Measurements from ENCODE around the gene COL5A1.

Gene COL5A1

DNA sequence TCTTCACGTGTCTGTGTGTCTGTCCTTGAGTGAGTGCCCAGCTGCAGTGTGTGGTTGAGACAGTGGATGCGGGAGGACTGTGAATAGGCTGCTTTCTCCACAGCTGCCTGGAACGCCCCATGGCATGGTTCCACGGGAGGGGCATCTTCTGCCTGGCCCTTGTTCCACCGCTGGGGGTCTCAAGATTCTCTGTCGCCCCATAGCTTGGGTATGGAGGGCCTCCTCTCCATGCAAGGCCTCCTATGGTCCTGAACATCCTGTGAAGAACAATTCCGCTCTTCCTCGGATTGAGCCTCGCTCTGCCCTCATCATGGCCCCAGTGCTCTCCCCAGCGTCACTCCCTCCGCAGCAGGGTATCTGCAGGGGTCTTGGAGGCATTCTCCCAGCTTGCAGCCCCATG is 36.1 kb downstream of the COL5A1 start:
- Histone ChIP-seq H3K79me2 (ENCODE audit: insufficient read depth, low read length) (no peaks in the 10 kb centered on the region), H3K27ac (ENCODE audit: low read length) (no peak overlapping the region), H3K4me2 (ENCODE audit: insufficient read depth, low read length) (no peak overlapping the region), H3K9me3 (ENCODE audit: insufficient read depth, low read length, severe bottlenecking) (no peaks in the 10 kb centered on the region), H4K20me1 (ENCODE audit: insufficient read depth, low read length) (no peaks in the 10 kb centered on the region), H3K27me3 (ENCODE audit: insufficient read depth, low read length, poor library complexity) (no peaks in the 10 kb centered on the region), H3K4me3 (ENCODE audit: low read depth in 1 of 2, low read length in 2 of 2) (no peak overlapping the region), H3K36me3 (ENCODE audit: insufficient read depth, low read length) (no peaks in the 10 kb centered on the region), H3K4me1 (ENCODE audit: insufficient read depth, low read length) (no peaks in the 10 kb centered on the region), H3K9ac (ENCODE audit: low read depth, low read length) (no peak overlapping the region), H2AFZ (ENCODE audit: low read depth, low read length) (no peak overlapping the region)
- TF ChIP-seq EZH2 (IDR thresholded peaks at IDR 0.05; ENCODE audit: borderline replicate concordance, low read depth, low read length, severe bottlenecking) = no peak
- ATAC-seq (ENCODE audit: insufficient read depth, low read depth) (no peak), DNase-seq (no peak)

DNA sequence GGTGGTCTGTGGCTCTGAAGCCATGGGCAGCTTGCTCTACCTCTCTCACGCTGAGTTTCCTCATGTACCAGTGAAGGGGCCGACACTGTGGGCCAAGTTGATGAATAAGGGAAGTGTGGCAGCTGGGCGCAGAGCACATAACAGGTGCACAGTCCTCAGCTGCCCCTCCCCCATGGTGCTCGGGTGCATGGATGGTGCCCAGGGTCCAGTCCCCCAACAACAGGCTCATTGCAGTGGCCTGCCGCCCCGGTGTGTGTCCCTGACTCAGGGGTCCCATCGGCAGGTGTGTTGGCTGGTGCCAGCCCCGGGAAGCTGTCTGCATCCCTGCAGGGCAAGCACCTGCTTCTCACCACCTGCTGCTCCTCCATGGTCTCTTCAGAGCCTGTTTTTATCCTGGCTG is 36.6 kb downstream of the COL5A1 start:
- Histone ChIP-seq H3K4me1 (ENCODE audit: insufficient read depth, low read length) (no peaks in the 10 kb centered on the region), H3K36me3 (ENCODE audit: insufficient read depth, low read length) (no peaks in the 10 kb centered on the region), H3K4me2 (ENCODE audit: insufficient read depth, low read length) (no peak overlapping the region), H3K9ac (ENCODE audit: low read depth, low read length) (no peak overlapping the region), H3K27me3 (ENCODE audit: insufficient read depth, low read length, poor library complexity) (no peaks in the 10 kb centered on the region), H3K4me3 (ENCODE audit: low read depth in 1 of 2, low read length in 2 of 2) (no peak overlapping the region), H2AFZ (ENCODE audit: low read depth, low read length) (no peak overlapping the region), H3K27ac (ENCODE audit: low read length) (no peak overlapping the region), H4K20me1 (ENCODE audit: insufficient read depth, low read length) (no peaks in the 10 kb centered on the region), H3K9me3 (ENCODE audit: insufficient read depth, low read length, severe bottlenecking) (no peaks in the 10 kb centered on the region), H3K79me2 (ENCODE audit: insufficient read depth, low read length) (no peaks in the 10 kb centered on the region)
- no peak for ATAC-seq (ENCODE audit: insufficient read depth, low read depth)
- no peak for DNase-seq
- TF ChIP-seq, protein P1, sequence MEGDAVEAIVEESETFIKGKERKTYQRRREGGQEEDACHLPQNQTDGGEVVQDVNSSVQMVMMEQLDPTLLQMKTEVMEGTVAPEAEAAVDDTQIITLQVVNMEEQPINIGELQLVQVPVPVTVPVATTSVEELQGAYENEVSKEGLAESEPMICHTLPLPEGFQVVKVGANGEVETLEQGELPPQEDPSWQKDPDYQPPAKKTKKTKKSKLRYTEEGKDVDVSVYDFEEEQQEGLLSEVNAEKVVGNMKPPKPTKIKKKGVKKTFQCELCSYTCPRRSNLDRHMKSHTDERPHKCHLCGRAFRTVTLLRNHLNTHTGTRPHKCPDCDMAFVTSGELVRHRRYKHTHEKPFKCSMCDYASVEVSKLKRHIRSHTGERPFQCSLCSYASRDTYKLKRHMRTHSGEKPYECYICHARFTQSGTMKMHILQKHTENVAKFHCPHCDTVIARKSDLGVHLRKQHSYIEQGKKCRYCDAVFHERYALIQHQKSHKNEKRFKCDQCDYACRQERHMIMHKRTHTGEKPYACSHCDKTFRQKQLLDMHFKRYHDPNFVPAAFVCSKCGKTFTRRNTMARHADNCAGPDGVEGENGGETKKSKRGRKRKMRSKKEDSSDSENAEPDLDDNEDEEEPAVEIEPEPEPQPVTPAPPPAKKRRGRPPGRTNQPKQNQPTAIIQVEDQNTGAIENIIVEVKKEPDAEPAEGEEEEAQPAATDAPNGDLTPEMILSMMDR (IDR thresholded peaks at IDR 0.05; ENCODE audit: borderline replicate concordance, extremely low read depth, low read length, poor library complexity, severe bottlenecking) = no peak
- no peak for TF ChIP-seq EZH2 (IDR thresholded peaks at IDR 0.05; ENCODE audit: borderline replicate concordance, low read depth, low read length, severe bottlenecking)

DNA sequence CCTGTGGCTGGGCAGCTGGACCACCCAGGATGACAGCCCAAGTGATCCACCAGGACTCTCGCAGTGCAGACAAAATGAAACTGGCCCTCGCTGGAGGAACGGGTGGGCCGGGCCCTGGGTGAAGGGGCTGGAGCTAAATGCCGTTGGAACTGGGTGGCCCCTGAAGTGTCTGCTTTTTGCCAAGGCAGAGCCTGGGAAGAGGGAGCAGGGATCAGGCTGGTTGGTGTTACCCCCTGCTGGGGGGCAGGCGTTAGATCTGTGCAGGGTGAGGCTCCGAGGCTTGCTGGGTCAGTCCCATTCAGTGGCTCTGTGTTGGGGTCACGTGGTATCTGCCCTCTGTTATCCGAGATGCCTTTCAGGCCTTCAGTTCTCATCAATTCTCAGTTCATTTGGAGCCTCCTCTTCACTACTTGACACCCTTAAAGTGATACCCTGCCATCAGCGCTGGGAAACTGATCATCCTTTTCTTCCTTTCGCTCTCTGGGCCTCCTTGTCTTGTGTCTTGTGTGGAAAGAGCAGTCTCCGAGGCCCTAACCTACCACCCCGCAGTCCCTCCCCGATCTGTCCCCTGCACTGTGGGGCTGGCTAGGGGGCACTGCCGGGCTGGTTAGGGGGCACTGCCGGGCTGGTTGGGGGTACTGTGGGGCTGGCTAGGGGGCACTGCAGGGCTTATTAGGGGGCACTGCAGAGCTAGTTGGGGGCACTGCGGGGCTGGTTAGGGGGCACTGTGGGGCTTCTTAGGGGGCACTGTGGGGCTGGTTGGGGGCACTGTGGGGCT is 37.3 kb downstream of the COL5A1 start:
- Histone ChIP-seq H3K4me1 (ENCODE audit: insufficient read depth, low read length) (no peaks in the 10 kb centered on the region), H3K27ac (ENCODE audit: low read length) (no peak overlapping the region), H3K9me3 (ENCODE audit: insufficient read depth, low read length, severe bottlenecking) (no peaks in the 10 kb centered on the region), H3K9ac (ENCODE audit: low read depth, low read length) (no peak overlapping the region), H3K4me3 (ENCODE audit: low read depth in 1 of 2, low read length in 2 of 2) (no peak overlapping the region), H3K79me2 (ENCODE audit: insufficient read depth, low read length) (no peaks in the 10 kb centered on the region), H3K27me3 (ENCODE audit: insufficient read depth, low read length, poor library complexity) (no peaks in the 10 kb centered on the region), H3K36me3 (ENCODE audit: insufficient read depth, low read length) (no peaks in the 10 kb centered on the region), H2AFZ (ENCODE audit: low read depth, low read length) (no peak overlapping the region), H3K4me2 (ENCODE audit: insufficient read depth, low read length) (no peak overlapping the region), H4K20me1 (ENCODE audit: insufficient read depth, low read length) (no peaks in the 10 kb centered on the region)
- no peak for DNase-seq
- ATAC-seq (ENCODE audit: insufficient read depth, low read depth) = no peak
- no peak for TF ChIP-seq EZH2 (IDR thresholded peaks at IDR 0.05; ENCODE audit: borderline replicate concordance, low read depth, low read length, severe bottlenecking)
- TF ChIP-seq, protein P1 (IDR thresholded peaks at IDR 0.05; ENCODE audit: borderline replicate concordance, extremely low read depth, low read length, poor library complexity, severe bottlenecking) = no peak

DNA sequence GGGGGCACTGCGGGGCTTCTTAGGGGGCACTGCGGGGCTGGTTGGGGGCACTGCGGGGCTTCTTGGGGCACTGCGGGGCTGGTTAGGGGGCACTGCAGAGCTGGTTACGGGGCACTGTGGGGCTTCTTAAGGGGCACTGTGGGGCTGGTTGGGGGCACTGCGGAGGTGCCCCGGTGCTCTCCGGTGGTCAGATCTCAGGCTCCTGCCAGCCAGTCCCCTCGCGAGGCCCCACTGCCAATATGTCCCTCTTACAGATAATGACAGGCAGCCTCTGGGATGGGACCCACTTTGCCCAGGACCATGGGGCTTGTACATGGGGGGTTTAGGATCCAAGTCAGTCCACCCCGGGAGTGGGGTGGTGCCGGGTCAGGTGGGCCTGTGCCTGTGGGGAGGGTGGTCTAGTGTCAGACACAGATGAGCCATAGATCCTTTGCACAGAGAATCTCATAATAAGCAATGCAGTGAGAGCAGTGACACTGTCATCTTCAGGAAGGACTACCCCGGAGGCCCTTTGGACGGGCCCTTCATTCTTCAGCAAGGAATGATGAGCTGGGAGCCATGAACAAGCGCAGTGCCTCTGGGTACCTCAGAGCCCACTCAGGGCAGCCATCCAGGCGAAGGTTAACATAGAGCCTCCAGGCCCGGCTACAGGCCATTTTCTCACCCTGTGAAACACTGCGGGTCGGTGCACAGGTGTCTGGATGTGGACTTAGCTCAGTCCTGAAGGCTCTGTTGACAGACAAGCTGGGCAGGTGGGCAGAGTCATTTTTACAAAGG is 38.2 kb downstream of the COL5A1 start:
- TF ChIP-seq, protein P1 (IDR thresholded peaks at IDR 0.05; ENCODE audit: borderline replicate concordance, extremely low read depth, low read length, poor library complexity, severe bottlenecking) = no peak
- TF ChIP-seq EZH2 (IDR thresholded peaks at IDR 0.05; ENCODE audit: borderline replicate concordance, low read depth, low read length, severe bottlenecking) = no peak
- ATAC-seq (ENCODE audit: insufficient read depth, low read depth) (no peak), DNase-seq (no peak)
- Histone ChIP-seq H3K9ac (ENCODE audit: low read depth, low read length) (no peak overlapping the region), H3K9me3 (ENCODE audit: insufficient read depth, low read length, severe bottlenecking) (no peaks in the 10 kb centered on the region), H4K20me1 (ENCODE audit: insufficient read depth, low read length) (no peaks in the 10 kb centered on the region), H3K36me3 (ENCODE audit: insufficient read depth, low read length) (no peaks in the 10 kb centered on the region), H3K4me2 (ENCODE audit: insufficient read depth, low read length) (no peak overlapping the region), H3K27ac (ENCODE audit: low read length) (no peak overlapping the region), H3K4me3 (ENCODE audit: low read depth in 1 of 2, low read length in 2 of 2) (no peak overlapping the region), H2AFZ (ENCODE audit: low read depth, low read length) (no peak overlapping the region), H3K79me2 (ENCODE audit: insufficient read depth, low read length) (no peaks in the 10 kb centered on the region), H3K4me1 (ENCODE audit: insufficient read depth, low read length) (no peaks in the 10 kb centered on the region), H3K27me3 (ENCODE audit: insufficient read depth, low read length, poor library complexity) (no peaks in the 10 kb centered on the region)

All from DND-41 (cell line).